ENCODE data around the gene IL19. TPM values are rescaled to one million over a fixed set of nuclear protein-coding genes. Genes with fewer than 3 reads are reported as not detected.

Gene IL19
- total and polyA plus RNA-seq, 9 donors = not detected

- 91 to 94% (median 93%) methylated on average over 11 of the region's 11 CpGs for WGBS, 3 donors
- no peak for DNase-seq
- intact Hi-C loops (cut with DNase I) = no loop called here
These were observed 23.8 kb downstream of the IL19 start for GRCh38 chr1:206794294-206794908.

DNA sequence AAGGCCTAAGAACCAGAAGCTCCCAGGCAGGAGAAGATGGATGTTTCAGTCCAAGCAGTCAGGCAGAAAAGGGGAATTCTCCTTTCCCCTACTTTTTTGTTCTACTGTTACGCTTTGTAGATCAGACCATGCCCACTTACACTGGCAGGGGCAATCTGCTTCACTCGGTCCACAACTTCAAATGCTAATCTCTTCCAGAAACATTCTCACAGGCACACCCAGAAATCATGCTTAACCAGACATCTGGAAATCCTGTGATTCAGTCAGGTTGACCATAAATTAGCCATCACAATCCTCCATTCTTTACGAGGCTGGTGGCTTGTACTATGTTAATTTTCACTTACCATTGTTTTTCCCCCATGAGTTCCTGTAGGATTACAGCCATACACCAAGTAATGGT, 25.5 kb downstream of the IL19 start:
- WGBS, 3 donors = 84 to 96% (median 86%) methylated on average over 3 of the region's 3 CpGs
- Histone ChIP-seq H3K27ac (no peak overlapping the region), H3K27me3 (no peaks in the 10 kb centered on the region), H3K9me3 (no peaks in the 10 kb centered on the region), H3K4me1 (ENCODE audit: insufficient read depth) (no peaks in the 10 kb centered on the region), H3K36me3 (no peaks in the 10 kb centered on the region), H3K4me3 (no peak overlapping the region)
- no peak for DNase-seq
- intact Hi-C loops (cut with DNase I) = no loop called here
- no peak for TF ChIP-seq EP300 (IDR thresholded peaks at IDR 0.05)
- TF ChIP-seq, protein P1, sequence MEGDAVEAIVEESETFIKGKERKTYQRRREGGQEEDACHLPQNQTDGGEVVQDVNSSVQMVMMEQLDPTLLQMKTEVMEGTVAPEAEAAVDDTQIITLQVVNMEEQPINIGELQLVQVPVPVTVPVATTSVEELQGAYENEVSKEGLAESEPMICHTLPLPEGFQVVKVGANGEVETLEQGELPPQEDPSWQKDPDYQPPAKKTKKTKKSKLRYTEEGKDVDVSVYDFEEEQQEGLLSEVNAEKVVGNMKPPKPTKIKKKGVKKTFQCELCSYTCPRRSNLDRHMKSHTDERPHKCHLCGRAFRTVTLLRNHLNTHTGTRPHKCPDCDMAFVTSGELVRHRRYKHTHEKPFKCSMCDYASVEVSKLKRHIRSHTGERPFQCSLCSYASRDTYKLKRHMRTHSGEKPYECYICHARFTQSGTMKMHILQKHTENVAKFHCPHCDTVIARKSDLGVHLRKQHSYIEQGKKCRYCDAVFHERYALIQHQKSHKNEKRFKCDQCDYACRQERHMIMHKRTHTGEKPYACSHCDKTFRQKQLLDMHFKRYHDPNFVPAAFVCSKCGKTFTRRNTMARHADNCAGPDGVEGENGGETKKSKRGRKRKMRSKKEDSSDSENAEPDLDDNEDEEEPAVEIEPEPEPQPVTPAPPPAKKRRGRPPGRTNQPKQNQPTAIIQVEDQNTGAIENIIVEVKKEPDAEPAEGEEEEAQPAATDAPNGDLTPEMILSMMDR (IDR thresholded peaks at IDR 0.05) = no peak
- no peak for TF ChIP-seq POLR2A (IDR thresholded peaks at IDR 0.05)

More at GRCh38 chr1:206794294-206794908, 23.8 kb downstream of the IL19 start:
- Histone ChIP-seq H3K9me3 (no peaks in the 10 kb centered on the region), H3K27ac (no peak overlapping the region), H3K36me3 (no peaks in the 10 kb centered on the region), H3K4me3 (no peak overlapping the region), H3K27me3 (no peaks in the 10 kb centered on the region), H3K4me1 (ENCODE audit: insufficient read depth) (no peaks in the 10 kb centered on the region)
- TF ChIP-seq, protein P1 (IDR thresholded peaks at IDR 0.05) = no peak
- TF ChIP-seq EP300 (IDR thresholded peaks at IDR 0.05) = no peak
- no peak for TF ChIP-seq POLR2A (IDR thresholded peaks at IDR 0.05)

GRCh38 chr1:206796981-206797402, 26.4 kb downstream of the IL19 start:
- Histone ChIP-seq H3K27ac (no peak overlapping the region), H3K9me3 (no peaks in the 10 kb centered on the region), H3K27me3 (no peaks in the 10 kb centered on the region), H3K4me1 (ENCODE audit: insufficient read depth) (no peaks in the 10 kb centered on the region), H3K4me3 (no peak overlapping the region), H3K36me3 (no peaks in the 10 kb centered on the region)
- DNase-seq = no peak
- intact Hi-C loops (cut with DNase I) = no loop called here
- 80 to 89% (median 88%) methylated on average over 8 of the region's 8 CpGs for WGBS, 3 donors
- no peak for TF ChIP-seq POLR2A (IDR thresholded peaks at IDR 0.05)
- TF ChIP-seq EP300 (IDR thresholded peaks at IDR 0.05) = no peak
- TF ChIP-seq, protein P1 (IDR thresholded peaks at IDR 0.05) = no peak

DNA sequence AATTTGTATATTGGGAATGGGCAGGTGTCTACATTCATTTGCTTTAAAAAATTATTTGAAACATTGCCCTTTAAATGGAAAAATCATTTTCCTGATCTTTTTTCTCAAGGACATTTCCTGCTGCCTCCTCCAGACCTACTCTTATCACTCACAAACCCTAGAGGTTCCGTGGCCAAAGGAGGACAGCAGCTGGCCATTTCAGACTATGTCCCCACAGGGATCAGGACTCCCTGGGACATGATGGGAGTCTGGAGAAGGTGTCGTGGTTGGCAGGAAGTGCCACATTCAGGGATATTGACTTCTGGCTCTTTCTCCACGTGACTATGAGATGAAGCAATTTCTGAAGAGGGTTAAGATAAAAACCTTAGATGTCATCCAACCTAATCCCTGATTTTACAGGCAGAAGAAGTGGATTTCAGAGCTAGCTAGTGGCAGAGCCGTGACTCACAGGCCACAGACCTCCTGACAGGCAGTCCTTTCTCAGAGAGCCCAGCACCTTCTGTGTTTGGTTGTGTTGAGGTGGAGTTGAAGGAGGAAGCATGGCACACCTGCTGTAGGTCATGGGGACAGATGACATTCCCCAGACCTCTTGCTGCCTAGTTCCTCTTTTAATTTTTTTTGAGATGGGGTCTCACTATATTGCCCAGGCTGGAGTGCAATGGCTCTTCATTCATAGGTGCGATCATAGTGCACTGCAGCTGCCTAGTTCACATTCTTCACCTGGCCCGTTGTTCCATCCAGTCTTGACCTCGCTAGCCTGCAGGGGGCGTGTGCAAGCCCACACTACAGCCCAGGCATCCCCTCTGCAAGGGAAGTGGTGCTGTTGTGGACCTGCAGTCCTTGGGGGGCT, 27.2 kb downstream of the IL19 start:
- no peak overlapping the region for H3K27ac ChIP-seq
- WGBS, 3 donors = 45 to 52% (median 49%) methylated on average over 8 of the region's 8 CpGs
- H3K4me1 ChIP-seq (ENCODE audit: insufficient read depth) = no peaks in the 10 kb centered on the region
- H3K9me3 ChIP-seq = no peaks in the 10 kb centered on the region
- TF ChIP-seq POLR2A (IDR thresholded peaks at IDR 0.05) = no peak
- no peak for TF ChIP-seq EP300 (IDR thresholded peaks at IDR 0.05)
- TF ChIP-seq, protein P1 (IDR thresholded peaks at IDR 0.05) = no peak
- H3K36me3 ChIP-seq = no peaks in the 10 kb centered on the region
- DNase-seq = no peak
- no peak overlapping the region for H3K4me3 ChIP-seq
- H3K27me3 ChIP-seq = no peaks in the 10 kb centered on the region
- intact Hi-C loops (cut with DNase I) = no loop called here
